Measurements from ENCODE around the gene LTC4S.

Gene LTC4S

DNA sequence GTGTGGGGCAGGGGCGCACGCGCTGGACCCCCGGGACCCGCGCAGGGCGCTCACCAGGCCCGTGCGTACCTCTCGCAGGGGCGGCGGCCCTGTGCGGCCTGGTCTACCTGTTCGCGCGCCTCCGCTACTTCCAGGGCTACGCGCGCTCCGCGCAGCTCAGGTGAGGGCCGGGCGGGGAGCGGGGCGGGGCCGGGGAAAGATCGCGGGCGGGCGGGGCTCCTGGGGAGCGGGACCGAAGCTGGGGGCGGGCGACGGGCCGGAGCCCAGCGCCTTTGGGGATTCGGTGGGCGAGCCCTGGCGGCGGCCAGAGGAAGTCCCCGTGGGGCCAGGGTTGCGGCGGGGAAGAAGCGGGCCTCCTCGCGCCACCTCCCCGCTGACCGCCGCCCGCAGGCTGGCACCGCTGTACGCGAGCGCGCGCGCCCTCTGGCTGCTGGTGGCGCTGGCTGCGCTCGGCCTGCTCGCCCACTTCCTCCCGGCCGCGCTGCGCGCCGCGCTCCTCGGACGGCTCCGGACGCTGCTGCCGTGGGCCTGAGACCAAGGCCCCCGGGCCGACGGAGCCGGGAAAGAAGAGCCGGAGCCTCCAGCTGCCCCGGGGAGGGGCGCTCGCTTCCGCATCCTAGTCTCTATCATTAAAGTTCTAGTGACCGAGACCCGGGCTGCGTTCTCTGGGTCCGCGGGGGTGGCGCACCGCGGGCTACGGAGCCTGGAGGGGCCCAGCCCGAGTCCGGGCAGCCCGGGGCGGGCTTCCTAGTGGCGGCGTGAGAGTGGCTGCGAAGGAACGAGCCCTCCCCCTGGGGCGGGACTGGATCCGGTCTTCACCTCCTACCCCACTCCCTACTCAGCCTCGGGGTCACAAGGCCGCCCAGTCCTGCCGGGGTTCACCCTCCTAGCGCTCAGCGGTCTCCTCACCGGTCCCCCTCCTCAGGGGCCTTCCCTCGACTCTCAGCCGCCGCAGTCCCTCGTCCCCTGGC lies 2.4 kb downstream of the LTC4S start:
- peak; percentile 62 for DNase-seq (ENCODE audit: low spot score)

DNA sequence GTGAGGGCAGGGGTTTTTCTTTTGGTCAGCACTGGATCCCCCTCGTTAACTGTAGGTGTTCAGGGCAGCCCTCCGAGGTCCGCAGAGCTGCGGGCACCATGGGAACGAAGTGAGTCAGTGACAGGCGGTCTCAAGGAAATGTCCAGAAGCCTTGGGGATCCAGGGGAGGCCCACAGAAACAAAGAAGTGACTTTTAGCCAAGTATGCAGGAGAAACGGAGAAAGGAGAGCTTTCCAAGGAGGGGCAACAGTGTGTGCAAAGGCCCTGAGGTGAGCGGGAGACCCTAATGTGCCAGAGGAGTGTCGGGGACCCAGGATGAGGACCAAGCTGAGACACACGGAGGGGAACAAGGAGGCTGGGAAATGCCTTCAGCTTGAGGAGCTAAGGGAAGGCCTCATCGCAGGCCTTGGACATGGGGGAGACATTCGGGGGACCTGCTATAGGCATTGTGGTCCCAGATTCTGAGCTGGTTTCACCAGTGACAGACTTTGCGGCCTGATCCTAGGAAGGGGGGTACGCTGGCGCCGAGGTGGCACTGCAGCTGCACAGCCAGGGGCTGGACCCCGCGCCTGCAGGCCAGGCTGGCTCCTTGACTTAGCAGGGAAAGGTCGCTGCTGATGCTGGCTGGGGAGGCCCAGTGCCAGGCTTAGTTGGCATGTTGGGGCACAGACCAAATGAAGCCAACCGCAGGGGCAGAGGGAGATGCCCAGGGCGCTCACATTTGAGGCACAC lies 3.3 kb downstream of the LTC4S start:
- no peak for DNase-seq (ENCODE audit: low spot score)

DNA sequence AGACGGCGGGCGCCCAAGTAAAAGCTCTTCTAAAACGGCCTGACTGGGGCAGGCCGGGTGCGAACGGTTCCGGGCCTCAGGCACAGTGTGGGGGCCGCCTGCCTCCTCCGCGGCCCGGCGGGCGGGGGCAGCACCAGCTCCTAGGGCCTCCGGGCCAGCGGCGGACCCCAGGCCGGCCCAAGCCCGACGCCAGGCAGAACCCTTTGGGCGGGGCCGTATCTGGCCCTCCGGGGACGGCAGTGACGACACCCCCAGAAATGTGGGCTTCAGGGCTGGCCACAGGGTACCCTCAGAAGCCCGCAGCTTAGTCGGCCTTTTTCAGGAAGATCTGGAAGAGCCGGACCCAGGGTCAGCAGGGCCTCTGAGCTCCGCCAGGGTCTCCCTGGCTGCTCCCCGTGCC lies 4.0 kb downstream of the LTC4S start:
- DNase-seq (ENCODE audit: low spot score) = no peak

DNA sequence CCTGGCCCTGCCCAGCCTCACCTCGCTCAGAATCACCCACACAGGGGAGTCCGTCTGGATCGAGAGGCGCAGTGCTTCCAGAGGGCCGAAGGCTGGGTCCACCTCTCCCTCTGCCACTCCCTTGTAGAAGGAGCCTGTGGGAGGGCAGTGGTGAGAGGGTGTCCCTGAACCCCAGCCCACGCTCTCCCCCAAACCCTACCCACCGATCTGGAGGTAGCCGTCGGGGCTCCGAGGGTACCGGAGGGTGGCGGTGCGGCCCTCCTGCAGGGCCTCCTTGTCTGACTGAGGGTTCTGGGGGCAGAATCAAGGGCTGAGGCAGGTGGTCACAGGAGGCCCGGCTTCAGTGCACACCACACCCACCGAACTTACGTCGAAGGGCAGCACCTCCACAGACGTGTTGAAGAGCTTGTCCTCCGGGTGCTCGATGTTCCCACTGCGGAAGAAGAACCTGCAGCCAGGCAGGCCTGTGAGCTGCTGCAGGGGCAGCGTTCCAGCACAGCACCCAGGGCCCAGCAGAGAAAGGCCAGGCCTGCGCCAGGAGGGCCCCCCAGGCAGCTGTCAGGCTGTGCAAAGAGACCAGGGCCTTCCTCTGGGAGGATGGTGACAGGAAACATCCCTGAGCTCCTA lies 4.5 kb downstream of the LTC4S start:
- no peak for DNase-seq (ENCODE audit: low spot score)

DNA sequence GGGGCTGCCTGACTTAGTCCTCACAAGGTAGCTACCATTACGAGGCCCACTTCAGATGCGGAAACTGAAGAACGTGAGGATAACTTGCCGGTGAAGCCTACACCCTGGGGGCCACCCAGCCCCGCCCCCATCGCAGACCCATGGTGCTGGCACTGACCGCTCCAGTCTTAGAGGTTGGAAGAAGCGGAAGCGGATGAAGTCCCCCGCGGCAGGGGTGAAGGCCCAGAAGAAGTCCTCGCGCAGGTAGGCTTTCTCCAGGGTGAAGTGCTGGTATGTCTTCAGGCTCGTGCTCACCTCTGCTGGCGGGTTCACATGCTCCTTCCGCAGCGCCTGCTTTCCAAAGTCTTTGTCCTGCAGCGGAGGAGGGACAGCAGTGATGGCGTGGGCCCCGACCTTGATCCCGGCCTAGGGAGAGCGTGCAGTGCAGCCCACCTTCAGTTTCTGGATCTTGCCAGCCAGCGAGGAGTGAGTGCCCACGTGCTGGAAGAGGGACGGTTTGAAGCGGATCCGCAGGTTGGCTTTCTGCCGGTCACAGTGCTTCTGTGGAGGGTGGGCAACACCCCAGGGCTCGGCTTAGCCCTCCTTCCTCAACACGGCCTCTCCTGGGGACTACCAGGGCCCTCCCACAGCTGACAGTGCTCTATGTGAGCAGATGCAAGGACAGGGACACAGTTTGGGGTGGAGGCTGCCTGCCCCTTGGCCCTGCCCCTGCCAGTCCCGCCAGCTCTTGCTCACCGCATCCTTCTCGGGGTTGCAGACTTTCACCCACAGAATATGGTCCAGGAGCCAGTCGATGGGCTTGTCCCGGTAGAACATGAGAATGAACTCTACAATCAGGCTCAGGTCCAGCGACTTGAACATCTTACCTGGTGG lies 5.2 kb downstream of the LTC4S start:
- no peak for DNase-seq (ENCODE audit: low spot score)

DNA sequence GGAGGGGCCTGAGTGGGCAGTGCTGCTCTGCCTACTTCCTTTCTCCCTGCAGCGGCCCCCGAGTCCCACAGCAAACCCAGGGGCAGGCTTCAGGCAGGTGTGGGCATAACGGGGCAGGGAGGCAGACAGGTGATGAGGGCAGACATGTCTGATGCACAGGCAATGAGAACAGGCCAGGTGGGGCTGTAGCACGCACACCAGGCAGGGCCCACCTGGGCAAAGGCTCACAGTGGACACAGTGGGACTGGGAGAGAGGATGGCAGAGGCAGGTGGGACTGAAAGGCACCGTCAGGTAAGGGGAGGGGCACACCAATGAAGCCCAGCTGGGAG lies 5.8 kb downstream of the LTC4S start:
- no peak for DNase-seq (ENCODE audit: low spot score)

DNA sequence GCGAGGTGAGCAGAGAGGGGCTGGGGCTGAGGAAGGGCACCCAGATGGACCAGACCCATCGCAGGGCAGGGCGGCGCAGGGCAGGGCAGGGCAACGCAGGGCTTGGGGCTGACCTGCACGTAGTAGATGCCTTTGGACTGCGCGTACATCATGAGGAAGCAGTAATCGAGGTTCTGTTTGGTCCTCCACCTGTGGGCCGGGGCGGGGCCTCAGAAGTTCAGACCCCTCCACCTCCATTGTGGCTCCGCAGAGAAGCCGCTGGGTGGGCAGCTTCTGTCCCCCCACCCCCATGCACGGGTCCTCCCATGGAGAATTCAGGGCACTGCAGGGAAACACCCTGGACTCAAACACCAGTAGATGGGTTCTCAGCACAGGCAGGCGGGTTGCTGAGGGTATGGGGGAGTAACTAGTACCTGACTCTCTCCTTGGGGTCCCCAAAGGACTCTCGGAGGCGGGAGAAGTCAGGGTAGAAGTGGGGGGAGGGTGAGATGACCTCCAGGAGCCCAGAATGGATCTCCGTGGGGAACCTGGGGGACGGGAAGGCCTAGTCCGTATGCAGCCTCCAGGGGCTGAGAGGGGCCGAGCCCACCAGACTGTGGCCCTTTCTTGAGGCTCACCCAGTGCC lies 6.4 kb downstream of the LTC4S start:
- no peak for DNase-seq (ENCODE audit: low spot score)

DNA sequence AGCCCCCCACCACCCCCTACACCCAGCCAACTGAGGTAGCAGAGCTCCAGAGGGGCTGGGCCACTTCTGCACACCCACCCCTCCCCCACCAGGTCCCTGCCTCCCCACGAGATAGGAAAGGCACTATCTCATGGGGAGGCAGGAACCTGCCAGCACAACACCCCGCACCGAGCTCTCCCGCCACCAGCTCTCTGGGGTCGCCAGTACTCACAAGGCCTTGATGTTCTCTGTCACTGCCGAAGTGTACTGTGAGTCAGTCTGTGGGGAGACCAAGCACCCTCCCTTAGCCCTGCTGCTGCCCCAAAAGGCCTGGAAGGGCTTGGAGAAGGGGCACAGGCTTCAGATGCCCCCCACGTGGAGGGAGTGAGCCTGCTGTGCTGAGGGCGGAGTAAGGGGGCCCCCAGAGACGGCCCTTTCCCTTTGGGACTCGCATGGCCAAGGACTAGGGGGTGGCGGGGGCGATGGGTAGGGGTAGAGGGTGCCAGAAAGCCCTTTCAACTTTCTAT lies 7.0 kb downstream of the LTC4S start:
- DNase-seq (ENCODE audit: low spot score) = no peak

DNA sequence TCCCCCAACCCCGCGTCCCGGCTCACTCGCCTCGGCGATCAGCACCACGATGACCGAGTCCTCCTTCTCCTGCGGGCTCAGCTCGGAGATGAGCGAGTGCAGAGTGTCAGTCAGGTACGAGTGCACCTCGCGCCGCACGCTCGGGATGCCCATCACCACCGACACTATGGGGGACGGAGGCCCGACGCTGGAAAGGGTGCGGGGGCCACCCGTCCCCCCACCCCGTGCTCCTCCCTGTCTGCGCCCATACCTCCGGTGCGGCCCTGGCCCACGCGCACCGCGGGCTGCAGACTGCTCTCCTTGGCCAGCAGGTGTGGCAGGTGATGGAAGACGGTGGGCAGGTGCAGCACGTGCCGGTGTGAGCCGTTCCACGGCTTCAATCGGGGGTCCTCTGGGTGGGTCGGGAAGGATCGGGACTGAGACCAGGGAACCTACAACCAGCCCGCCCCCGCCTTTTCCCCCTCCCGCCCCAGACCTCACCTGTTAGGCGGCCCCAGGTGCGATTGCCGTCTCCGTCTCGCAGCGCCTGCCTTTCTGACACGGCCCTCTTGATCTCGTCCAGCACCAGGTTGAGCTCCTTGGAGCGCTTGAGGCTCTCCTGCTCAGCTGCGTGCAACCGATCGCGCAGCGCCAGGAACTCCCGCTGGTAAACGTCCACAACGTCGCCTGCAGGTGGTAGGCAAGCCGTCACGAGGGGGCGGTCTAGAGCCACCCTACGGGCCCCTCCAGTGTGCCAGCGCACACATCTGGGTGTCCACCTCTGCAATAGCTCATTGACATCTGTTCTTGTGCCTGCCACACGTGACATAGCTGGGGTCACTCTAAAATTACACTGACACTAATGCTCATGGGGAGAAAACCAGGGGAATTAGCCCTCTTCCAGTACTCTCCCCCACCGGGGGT lies 7.8 kb downstream of the LTC4S start:
- peak; percentile 83 for DNase-seq (ENCODE audit: low spot score)

DNA sequence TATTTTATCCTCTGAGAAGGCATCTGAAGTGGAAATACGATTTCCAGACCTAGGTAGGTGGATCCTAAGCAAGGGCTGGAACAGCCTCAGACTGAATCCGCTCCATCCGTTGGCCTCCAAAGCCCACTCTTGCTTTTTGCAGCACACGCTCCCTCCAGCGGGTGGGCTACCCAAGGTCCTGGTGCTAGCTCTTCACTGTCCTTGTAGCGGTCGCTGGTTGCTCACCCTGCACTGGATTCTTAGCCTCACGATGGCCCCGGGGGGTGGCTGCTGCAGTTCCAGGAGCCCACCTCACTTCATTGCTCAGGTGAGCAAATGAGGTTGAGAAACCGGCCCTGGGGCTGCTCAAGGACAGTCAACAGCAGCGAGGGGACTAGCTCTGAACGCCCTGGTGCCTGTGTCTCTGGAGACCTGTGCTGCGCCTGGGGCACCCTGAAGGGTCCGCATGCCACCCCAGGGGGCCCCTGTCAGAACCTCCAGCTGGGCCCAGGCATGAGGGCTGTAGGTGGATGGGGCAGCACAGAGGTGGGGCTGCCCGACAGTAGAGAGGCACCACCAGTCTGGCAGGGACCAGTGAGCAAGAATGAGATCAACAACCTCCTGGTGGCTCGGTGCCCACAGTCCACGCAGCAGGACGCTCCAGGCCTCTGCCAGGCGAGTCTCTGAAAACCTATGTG lies 8.6 kb downstream of the LTC4S start:
- no peak for DNase-seq (ENCODE audit: low spot score)

DNA sequence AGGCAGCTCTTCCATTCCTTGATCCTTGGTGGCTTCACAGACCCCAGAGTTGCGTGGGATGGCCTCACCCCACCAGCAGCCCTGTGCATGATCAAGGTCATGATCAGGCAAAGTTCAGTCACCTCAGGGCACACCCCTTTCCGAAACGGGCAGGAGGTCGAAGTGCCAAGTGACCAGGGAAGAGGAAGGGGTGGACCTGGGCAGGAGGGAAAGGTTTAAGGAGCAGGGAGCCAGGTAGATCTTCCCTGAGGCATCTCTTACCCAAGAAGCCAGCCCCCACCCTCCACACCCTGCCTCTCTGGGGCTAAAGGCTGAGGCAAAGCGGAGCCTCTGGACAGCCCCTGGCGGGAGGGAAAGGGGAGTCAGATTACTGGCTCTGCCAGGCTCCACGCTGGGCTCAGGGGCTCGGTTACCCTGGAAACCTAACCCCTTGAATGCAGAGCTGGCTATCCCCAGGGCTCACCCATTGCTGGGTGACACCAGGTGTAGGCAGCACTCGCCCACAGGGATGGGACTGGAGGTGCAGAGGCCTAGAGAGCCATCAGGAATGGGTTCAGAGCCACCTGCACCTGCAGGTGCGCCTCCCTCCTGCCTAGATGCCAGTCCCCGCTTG lies 9.3 kb downstream of the LTC4S start:
- no peak for DNase-seq (ENCODE audit: low spot score)

DNA sequence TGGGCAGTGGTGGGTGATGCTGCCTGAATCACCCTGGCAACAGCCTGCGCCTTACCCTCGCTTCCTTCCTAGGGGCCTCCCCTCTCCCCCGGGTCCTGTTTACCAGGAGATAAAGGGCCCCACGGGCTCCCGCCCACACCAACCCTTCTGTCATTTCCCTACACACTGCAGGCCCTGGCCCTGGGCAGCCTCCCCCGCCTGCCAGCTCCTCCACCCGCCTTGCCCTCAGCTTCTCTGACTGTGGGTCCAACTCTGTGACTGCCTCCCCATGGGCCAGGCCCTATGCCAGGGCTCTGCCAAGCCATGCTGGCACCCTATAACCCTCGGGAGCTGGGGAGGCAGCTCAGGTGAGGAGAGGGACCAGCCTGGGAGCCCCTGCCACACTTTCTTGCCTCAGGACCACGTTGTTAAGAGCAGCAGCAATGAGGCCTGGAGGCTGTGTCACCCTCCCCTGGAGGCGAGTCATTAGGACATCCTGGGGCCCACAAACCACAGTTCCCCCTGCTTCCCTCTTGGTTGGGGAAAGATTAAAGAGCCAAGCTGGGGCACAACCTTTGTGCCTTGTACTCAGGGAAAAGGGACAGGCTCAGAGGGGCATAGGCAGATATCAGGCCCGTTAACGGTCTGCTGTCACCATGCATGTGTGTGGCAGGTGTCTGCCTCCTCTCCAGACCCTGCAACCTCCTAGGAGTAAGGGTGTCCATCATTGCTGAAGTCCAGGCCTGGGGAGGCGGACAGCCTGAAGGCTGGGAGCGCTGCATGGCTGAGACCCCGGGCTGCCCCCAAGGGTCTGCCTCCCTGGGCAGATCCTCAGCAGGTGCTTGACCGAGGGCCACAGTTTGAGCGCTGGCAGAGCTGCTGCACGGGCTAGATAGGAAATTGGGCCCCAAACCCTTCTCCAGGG lies 10.1 kb downstream of the LTC4S start:
- DNase-seq (ENCODE audit: low spot score) = no peak

DNA sequence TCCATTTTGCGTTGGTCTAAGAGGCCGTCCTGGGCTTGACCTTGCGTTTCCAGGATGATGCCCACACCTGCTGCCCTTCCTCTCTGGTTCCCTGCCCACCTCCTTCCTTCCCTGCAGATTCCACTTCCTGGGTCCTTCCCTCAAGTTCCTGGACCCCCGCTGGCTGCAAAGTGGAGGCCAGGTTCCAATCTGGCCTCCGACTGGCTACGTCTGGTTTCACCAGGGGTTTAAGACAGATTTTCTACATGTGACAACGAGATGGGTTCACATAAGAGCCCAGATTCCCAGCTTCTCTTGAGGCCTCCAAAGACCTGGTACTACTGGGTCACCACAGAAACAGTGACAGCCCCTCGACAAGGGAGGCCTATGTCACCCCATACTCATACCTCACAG lies 10.8 kb downstream of the LTC4S start:
- DNase-seq (ENCODE audit: low spot score) = no peak

DNA sequence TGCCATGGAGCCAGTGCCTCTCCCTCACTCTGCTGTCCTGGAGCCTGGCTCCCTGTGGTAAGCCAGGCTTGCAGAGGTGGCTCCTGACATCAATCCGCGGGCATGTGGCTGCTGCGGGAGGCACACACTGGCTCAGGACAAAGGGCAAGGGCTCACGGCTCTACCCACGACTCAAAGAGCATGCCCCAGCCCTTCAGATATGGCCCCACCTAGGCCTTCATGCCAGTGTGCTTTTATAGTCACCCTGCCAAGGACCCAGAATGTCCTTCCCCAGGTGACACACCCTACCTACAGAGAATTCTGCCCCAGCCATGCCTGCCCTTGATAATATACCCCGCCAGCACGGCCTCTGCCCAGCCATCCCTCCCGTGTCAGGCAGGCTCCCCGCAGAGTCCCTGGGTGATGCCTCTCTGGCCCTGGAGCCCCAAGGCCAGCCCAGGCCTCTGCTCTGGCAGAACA lies 11.3 kb downstream of the LTC4S start:
- DNase-seq (ENCODE audit: low spot score) = no peak

DNA sequence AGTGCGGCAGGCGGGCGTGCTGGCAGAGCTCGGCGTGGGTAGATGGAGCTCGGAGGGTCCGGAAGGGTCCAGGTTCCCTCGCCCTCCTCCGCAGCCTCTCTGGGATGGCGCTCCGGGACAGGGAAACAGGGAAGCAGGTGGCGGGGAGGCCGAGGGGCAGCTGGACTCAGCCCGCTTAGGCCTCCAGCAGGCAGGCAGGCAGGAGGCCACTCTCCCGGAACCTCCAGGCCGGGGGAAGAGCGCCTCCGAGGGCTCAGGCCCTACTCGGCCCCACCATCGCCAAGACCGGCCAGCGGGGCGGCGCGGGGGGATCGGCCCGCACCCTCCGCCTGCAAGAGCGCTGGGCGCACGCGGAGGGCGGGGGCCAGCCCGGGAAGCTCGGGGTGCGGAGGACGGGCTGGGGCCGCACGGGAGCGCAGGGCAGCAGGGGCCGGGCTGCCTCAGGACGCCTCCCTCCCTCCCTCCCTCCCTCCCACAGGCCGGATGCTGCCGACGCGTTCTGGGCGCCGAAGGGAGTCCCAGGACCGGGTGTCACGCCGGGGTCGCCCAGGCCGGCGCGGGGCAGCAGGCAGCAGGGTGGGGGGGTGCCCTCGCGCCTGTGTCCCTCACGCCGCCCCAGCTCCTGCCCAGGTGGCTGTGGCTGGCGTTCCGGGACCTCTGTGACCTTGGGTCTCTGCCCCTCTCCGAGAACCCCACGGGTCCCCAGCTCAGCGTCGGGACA lies 11.9 kb downstream of the LTC4S start:
- DNase-seq (ENCODE audit: low spot score) = peak; percentile 46

DNA sequence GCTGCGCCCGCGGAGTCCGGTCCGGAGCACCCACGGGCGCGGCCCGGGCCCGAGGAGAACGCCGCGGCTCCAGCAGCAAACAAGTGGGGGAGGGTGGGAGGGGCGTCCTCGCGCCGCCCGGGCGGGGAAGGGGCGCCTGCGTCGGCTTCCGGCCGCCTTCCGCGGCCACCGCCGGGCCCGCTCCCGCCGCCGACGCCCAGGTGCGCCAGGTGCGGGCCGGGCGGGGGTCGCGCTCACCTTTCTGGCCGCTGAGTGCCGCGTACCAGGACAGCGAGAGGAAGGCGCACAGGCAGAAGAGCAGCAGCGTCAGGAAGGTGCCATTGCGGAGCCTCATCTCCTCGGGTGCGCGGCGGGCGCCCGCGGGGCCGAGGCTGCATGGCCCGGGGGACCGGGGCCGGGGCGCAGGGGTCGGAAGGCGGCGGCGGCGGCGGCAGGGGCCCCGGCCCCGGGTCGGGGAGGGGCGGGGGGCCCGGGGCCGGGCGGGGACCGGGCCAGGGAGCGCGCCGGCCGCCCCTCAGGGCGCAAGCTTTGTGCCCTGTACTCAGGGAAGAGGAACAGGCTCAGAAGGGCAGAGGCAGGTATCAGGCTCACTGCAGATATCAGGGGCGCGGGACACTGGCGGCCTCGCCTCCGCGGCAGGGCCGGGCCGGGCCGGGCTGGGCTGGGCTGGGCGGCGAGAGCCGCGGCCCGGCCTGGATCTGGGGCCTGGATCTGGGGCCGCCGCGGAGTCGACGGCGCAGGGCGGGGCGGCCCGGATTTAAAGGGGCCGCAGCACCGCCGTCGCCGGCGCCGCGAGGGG lies 12.7 kb downstream of the LTC4S start, which contains the start of gene MGAT4B:
TSS of gene MGAT4B (minus strand) at position 617 of the 799 bp plus-strand sequence. CDS start at position 334, 283 bp downstream.
- DNase-seq (ENCODE audit: low spot score) = peak; percentile 76

Measured in NAMALWA (cell line).